Measurements from ENCODE around the gene NXPE4. TPM values are rescaled to one million over a fixed set of nuclear protein-coding genes. Genes with fewer than 3 reads are reported as not detected.
A peak's percentile ranks its signal among the peaks of the same experiment; 100 is the strongest.
"Not testable (repeated sequence)": the region's sequence is repeated elsewhere in the genome, so short reads cannot be mapped to it uniquely, and the experiment has no call there.

The NXPE4 gene
- total RNA-seq, 1 donor from 2014 or later: not detected

DNA sequence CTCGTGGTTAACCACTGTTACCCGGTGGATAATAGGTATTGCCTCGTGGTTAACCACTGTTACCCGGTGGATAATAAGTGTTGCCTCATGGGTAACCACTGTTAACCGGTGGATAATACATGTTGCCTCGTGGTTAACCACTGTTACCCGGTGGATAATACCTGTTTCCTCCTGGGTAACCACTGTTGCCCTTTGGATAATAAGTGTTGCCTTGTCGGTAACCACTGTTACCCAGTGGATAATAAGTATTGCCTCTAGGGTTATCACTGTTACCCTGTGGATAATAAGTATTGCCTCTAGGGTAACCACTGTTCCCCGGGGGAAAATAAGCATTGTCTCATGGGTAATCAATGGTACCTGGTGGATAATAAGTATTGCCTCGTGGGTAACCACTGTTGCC is 15.0 kb upstream of the NXPE4 start:
- DNase-seq: no peak

GRCh38 chr11:114609429-114609828 is 13.8 kb upstream of the NXPE4 start:
- no peak for DNase-seq

- DNase-seq: not testable (repeated sequence)
Observed at GRCh38 chr11:114608605-114609004, 13.0 kb upstream of the NXPE4 start.

DNA sequence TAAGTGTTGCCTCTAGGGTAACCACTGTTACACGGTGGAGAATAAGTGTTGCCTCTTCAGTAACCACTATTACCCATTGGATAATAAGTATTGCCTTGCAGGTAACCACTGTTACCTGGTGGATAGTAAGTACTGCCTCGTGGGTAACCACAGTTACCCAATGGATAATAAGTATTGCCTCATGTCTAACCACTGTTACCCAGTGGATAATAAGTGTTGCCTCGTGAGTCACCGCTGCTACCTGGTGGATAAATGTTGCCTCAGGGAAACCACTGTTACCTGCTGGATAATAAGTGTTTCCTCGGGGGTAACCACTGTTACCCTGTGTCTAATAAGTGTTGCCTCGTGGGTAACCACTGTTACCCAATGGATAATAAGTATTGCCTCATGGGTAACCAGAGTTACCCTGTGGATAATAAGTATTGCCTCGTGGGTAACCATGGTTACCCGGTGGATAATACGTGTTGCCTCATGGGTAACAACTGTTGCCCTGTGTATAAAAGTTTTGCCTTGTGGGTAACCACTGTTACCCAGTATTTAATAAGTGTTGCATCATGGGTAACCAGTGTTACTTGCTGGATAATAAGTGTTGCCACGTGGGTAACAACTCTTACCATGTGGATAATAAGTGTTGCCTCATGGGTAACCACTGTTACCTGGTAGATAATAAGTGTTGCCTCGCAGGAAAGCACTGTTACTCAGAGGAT is 12.3 kb upstream of the NXPE4 start:
- DNase-seq: no peak

GRCh38 chr11:114606802-114607075 is 11.2 kb upstream of the NXPE4 start:
- DNase-seq: not testable (repeated sequence)

GRCh38 chr11:114606003-114606801 is 10.6 kb upstream of the NXPE4 start:
- DNase-seq: no peak

DNA sequence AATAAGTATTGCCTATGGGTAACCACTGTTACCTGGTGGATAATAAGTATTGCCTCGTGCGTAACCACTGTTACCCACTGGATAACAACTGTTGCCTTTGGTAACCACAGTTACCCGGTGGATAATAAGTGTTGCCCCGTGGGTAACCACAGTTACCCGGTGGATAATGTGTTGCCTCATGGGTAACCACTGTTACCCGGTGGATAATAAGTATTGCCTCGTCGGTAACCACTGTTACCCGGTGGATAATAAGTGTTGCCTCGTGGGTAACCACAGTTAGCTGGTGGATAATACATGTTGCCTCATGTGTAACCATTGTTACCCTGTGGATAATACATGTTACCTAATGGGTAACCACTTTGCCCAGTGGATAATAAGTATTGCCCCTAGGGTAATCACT is 9.8 kb upstream of the NXPE4 start:
- DNase-seq: no peak

DNA sequence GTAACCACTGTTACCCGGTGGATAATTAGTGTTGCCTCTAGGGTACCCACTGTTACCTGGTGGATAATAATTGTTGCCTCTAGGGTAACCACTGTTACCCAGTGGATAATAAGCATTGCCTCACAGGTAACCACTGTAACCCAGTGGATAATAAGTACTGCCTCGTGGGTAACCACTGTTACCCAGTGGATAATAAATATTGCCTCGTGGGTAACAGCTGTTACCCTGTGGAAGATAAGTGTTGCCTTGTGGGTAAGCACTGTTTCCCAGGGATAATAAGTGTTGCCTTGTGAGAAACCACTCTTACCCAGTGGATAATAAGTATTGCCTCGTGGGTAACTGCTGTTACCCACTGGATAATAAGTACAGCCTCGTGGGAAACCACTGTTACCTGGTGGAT is 9.3 kb upstream of the NXPE4 start:
- no peak for DNase-seq

GRCh38 chr11:114604179-114604813 is 8.7 kb upstream of the NXPE4 start:
- DNase-seq: no peak

- not testable (repeated sequence) for DNase-seq
Observed at GRCh38 chr11:114603151-114603550, 7.6 kb upstream of the NXPE4 start.

- DNase-seq: no peak
Observed at GRCh38 chr11:114598461-114598860, 2.9 kb upstream of the NXPE4 start.

DNA sequence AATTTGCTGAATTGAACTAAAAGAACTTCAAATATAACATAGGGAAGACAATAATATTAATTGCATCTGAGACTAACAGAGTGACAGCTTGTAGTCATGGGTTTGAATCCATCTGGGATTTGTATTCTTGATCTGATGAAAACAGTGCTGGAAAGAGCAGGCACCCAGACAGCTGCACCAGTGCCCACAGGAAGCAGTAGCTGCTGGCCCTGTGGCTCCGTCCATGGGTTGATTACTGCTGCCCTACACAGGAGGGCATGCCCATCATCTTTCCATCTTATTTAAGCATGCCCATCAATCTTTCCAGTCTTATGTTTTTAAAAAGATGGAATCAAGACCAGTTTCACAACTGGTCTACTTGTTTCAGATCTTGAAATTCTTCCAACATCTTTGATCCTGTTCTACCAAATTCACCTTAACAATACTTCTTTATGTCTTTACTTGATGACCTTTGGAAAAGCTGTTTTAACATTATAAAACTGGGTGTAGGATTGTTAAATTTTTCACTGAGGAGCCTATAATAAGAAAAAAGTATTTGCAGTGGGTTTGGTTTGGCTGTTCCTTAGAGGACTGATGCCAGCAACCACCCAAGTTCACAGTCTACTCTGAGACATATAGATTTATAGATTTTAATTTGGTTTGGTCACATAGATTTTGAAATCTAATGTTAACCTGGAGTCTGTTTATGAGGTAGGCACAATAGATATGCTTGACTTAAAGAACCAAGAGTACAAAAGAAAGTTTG is 761 bp upstream of the NXPE4 start:
- no peak for DNase-seq

DNA sequence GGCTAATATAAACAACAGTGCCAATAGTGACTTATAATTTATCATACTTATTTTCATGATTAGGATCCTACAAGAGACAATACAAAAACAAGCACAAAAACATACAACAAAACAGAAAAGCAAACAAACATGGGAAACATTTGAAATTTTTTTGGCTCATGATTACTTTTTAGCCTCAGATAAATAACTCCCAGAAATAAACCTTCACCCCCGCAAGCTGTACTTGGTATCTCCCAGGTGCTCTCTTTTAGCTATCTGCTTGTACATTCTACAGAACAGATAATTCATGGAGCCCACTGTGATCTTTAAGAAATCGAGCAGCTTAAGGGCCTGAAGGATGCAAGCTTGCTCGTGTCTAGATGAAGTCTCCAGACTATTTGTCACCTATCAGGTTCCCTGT is 883 bp downstream of the NXPE4 start:
- no peak for DNase-seq

GRCh38 chr11:114587398-114587953 is 8.1 kb downstream of the NXPE4 start:
- DNase-seq: no peak

DNA sequence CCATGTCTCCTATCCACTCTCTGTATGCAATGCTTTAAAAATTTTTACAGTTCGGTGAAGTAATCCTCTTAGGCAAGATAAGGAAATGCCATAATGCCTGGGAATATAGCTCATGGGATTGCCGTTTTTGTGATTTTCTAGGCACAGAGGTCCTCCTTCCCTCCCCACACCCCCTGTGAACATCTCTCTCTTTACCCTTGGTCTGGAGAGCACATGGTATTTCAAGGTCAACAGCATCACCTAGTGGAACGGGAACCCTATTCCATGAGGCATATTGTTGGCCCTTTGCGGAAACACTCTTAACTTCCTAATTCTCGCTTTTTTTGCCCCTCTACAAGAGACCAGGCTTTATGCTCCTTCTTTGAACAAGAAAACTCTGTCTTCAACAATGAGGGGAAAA is 8.8 kb downstream of the NXPE4 start:
- no peak for DNase-seq

- no peak for DNase-seq
Observed at GRCh38 chr11:114571712-114572111, 23.9 kb downstream of the NXPE4 start.

GRCh38 chr11:114569801-114570200 is 25.8 kb downstream of the NXPE4 start:
- no peak for DNase-seq

DNA sequence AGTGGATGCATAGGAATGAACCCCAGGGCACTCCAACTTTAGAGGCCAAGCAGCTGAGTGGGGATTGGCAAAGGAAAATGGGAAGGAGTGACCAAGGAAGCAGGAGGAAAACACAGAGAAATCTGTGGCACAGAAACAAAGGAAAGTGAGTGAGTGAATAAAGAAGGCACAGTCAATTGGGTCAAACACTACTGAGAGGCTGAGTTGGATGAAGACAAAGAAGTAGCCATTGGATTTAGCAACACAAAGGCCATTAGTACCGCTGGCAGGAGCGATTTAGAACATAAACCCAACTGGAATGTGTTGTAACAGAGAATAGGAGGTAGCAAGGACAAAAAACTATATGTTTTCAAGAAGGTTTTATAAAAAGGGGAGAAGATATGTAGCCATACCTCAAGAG is 29.3 kb downstream of the NXPE4 start:
- DNase-seq: no peak

- DNase-seq: peak; percentile 7
Observed at GRCh38 chr11:114564831-114565230, 30.8 kb downstream of the NXPE4 start.

- DNase-seq: no peak
Observed at GRCh38 chr11:114563077-114563476, 32.5 kb downstream of the NXPE4 start.

DNA sequence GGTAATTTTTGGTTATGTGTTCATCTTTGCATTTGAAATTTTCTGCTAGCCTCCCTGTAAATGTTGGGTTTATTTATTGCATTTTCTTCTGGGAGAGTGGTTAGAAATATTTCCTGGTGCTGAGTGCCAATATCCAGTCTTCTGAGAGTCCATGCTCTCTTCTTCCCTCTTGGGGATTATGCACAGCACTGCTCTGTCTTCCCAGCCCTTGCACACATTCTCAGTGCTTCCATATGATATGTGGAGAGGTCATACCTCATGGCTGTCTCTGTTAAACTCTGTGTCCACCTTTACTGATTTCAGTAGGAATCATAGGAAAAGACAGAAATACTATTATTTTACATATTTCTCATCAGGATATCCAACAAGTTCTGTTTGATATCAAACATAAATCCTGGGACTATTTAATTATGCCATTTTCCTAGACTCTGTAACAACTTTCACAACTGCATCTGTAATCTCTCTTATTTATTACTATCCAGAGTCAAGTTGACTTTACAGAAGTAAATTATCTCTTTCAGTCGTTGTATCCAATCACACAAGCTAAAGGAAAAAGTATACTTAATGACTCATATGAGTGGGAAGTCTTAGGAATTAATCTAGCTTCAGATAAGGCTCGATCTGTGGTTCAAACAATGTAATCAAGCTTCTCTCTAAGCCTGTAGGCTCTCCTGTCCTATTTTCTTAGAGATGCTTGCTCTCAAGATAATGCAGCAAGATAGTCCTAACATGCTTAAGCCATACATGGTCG is 33.2 kb downstream of the NXPE4 start:
- DNase-seq: no peak
